GM13976 (cell line): Measurements from ENCODE around the gene POLK.
"Not testable (repeated sequence)": the region's sequence is repeated elsewhere in the genome, so short reads cannot be mapped to it uniquely, and the experiment has no call there.

ENCODE experiments used
- DNase-seq: peaks from one replicate; pipeline ENCODE4 v3.0.0; 2012; ENCODE audit warnings: low spot score
- in situ Hi-C: fragments of 300-500 bp; cut with MboI; formaldehyde crosslinking; loops from one replicate; pipeline ENCODE4 v1.12.0; 2022; ENCODE audit warnings: low sequenced_read_pairs, mixed read lengths, inconsistent platforms; ENCODE audit not compliant: unreplicated experiment
- TF ChIP-seq, protein P1 (sequence below): IDR thresholded peaks from 2 replicates; pipeline ENCODE4 v1.5.1; 2012; ENCODE audit warnings: borderline replicate concordance, mild to moderate bottlenecking; ENCODE audit not compliant: insufficient read depth; ENCODE audit errors: extremely low read depth, missing control alignments, control extremely low read depth

POLK gene

DNA sequence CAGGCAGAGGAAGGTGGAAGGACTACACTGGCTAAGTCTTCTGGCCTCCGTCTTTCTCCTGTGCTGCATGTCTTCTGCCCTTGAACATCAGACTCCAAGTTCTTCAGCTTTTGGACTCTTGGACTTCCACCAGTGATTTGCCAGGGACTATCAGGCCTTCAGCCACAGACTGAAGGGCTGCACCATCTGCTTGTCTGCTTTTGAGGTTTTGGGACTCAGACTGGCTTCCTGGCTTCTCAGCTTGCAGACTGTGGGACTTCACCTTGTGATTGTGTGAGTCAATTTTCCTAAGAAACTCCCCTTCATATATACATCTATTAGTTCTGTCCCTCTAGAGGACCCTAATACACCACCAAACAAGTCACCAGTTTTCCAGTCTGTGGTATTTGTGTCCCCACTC, 89.9 kb downstream of the POLK start:
- TF ChIP-seq, protein P1, sequence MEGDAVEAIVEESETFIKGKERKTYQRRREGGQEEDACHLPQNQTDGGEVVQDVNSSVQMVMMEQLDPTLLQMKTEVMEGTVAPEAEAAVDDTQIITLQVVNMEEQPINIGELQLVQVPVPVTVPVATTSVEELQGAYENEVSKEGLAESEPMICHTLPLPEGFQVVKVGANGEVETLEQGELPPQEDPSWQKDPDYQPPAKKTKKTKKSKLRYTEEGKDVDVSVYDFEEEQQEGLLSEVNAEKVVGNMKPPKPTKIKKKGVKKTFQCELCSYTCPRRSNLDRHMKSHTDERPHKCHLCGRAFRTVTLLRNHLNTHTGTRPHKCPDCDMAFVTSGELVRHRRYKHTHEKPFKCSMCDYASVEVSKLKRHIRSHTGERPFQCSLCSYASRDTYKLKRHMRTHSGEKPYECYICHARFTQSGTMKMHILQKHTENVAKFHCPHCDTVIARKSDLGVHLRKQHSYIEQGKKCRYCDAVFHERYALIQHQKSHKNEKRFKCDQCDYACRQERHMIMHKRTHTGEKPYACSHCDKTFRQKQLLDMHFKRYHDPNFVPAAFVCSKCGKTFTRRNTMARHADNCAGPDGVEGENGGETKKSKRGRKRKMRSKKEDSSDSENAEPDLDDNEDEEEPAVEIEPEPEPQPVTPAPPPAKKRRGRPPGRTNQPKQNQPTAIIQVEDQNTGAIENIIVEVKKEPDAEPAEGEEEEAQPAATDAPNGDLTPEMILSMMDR: no peak
- in situ Hi-C loops: no loop called here
- no peak for DNase-seq

GRCh38 chr5:75601996-75602395, 90.3 kb downstream of the POLK start:
- no peak for DNase-seq
- in situ Hi-C loops: no loop called here
- TF ChIP-seq, protein P1: no peak

DNA sequence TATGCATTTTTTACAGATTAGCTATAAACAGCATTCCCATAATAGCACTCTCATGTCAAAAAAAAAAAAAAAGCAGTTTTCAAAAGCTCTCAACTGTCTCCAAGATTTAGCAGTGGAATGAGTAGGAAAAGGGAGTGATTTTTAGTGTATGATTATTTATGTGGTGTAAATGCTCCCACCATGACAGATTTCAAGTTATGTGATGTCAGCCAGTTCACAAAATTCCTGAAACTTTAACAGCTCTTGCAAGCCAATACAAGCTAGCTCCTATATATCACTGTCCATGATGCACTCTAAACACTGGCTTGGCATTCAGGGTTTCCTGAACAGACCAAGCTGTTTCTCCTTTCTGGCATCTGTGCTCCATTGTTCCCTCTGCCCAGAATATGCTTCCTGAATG, 91.7 kb downstream of the POLK start:
- TF ChIP-seq, protein P1: no peak
- in situ Hi-C loops: no loop called here

GRCh38 chr5:75603821-75604220, 92.1 kb downstream of the POLK start:
- in situ Hi-C loops: no loop called here
- no peak for DNase-seq
- TF ChIP-seq, protein P1: no peak

More for the DNA sequence above, 91.7 kb downstream of the POLK start:
- DNase-seq: no peak

DNA sequence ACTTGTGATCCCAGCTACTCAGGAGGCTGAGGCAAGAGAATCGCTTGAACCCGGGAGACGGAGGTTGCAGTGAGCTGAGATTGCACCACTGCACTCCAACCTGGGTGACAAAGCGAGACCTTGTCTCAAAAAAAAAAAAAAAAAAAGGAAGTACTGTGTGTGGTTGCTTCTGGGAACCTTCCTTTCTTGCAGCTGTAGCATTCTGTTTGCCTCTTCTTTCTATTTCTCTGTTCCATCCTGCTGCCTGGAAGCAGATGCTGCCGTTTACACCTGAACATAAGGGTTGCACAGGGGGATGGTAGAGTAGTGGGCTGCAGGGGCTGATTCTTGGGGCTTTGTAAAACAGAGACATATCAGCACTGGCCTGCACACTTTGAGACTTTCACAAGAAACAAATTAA, 95.7 kb downstream of the POLK start:
- DNase-seq, in situ Hi-C loops: not testable (repeated sequence)

DNA sequence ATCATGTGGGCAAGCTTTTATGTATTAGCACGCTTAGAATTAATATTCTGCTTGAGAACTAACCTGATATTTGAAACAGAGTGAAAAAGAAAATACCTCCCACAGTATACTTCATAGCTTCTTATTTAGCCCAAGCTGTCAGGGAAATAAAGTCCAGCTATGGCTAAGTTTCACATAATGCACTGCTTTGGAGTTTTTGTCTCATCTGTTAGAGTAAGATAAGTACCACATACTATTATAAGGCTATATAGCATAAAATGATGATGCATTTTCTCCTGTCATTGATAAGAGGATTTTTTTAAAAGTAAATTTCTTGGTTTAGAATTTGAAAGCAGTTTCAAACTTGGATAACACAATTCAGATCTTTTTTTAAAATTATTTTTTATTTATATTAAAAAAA, 97.2 kb downstream of the POLK start:
- in situ Hi-C loops: no loop called here
- TF ChIP-seq, protein P1: no peak
- no peak for DNase-seq

- no peak for DNase-seq
- in situ Hi-C loops: no loop called here
Measured at GRCh38 chr5:75610201-75610600, 98.5 kb downstream of the POLK start.

DNA sequence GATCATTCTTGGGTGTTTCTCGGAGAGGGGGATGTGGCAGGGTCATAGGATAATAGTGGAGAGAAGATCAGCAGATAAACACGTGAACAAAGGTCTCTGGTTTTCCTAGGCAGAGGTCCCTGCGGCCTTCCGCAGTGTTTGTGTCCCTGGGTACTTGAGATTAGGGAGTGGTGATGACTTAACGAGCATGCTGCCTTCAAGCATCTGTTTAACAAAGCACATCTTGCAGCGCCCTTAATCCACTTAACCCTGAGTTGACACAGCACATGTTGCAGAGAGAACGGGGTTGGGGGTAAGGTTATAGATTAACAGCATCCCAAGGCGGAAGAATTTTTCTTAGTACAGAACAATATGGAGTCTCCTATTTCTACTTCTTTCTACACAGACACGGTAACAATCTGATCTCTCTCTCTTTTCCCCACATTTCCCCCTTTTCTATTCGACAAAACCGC, 99.2 kb downstream of the POLK start:
- DNase-seq, in situ Hi-C loops: not testable (repeated sequence)

More at GRCh38 chr5:75610201-75610600, 98.5 kb downstream of the POLK start:
- TF ChIP-seq, protein P1: no peak
